ENCODE data around the gene RBBP5.
A peak's percentile ranks its signal among the peaks of the same experiment; 100 is the strongest.
"Not testable (repeated sequence)": the region's sequence is repeated elsewhere in the genome, so short reads cannot be mapped to it uniquely, and the experiment has no call there.

The RBBP5 gene, protein sequence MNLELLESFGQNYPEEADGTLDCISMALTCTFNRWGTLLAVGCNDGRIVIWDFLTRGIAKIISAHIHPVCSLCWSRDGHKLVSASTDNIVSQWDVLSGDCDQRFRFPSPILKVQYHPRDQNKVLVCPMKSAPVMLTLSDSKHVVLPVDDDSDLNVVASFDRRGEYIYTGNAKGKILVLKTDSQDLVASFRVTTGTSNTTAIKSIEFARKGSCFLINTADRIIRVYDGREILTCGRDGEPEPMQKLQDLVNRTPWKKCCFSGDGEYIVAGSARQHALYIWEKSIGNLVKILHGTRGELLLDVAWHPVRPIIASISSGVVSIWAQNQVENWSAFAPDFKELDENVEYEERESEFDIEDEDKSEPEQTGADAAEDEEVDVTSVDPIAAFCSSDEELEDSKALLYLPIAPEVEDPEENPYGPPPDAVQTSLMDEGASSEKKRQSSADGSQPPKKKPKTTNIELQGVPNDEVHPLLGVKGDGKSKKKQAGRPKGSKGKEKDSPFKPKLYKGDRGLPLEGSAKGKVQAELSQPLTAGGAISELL

DNA sequence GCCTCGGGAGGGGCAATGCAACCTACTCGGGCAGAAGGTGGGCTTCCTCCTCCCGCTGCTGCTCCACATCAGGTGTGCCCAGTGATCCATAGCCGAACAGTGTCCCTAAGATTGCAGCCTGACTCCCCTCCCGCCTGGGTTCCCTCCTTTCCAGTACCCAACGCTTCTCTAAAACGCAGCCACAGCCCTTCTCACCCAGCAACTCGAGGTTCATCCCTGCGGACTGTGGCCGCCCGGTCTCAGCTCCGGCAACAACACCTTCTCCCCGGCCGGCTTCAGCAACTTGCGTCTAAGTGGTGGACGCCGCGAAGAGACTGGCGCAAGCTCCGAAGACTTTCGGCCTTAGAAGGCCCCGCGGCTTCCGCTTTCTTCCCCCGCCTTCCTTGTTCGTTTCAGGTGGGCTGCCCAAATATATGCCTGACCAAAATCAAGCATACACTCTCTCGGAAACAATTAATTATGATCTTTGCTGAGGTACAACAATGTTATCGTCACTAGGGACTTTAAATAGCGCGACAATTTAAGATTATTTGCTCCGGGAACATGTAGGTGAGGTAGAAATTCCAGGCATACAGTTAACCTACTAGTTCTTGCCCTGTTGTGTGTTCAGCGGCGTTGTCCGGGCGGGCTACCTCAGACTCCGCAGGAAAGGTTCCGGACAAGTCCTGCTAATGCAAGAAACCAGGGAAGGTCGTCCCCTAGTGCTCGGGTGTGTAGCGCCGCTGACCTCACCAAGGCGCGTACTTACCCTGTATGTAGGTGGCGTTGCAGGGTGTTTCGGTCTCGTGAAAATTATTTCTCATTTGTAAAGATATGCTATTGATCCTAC is at the start of gene RBBP5:
Gene RBBP5, minus strand, starts transcription at position 319 of the 829 bp plus-strand sequence. Its CDS starts 105 bp downstream, at position 214.
- peak; percentile 92 for DNase-seq

DNA sequence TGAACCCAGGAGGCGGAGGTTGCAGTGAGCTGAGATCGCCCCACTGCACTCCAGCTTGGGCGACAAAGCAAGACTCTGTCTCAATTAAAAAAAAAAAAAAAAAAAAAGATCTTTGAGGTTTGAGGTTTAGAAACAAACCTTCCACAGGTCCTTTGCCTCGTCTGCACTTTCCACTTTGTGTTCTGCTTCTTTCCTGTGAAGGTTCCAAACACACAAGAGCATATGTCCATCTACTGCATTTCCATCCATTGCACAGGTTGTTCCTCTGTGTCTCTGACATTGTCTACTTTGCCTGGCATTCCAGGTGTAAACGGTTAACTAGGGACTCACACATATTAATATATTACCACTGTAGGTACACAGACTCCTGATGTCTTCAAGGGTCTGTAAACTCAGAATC is 49.6 kb upstream of the RBBP5 start:
- no peak for DNase-seq

DNA sequence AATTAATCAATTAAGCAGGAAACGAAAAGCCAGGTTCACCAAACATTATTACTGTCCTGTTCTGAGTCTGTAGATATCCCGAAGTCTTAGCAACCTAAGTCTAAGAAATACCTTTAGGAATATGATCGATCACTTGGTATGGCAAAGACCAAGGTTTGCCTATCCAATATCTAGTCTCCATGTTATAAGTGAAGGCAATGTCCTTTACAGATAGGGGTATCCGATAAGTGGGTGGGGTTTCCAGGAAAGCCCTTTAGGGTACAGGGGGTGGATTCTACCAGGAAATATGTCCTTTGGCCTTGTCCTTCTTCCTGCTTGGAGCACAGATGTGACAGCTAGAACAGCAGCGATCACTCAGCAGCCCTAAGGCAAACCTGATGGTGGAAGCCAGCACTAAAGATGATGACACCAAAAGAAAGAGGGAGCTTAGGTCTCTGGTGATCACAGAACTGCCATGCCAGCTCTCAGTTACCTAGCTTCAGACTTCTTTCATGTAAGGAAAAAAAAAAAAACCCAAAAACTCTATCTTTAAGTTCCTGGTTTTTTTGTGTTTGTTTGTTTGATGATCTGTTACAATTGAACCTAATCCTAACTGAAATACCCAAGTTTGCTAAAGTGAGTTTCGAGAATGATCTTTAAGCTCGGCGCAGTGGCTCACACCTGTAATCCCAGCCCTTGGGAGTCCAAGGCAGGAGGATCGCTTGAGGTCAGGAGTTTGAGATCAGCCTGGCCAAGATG is 48.9 kb upstream of the RBBP5 start:
- no peak for DNase-seq

DNA sequence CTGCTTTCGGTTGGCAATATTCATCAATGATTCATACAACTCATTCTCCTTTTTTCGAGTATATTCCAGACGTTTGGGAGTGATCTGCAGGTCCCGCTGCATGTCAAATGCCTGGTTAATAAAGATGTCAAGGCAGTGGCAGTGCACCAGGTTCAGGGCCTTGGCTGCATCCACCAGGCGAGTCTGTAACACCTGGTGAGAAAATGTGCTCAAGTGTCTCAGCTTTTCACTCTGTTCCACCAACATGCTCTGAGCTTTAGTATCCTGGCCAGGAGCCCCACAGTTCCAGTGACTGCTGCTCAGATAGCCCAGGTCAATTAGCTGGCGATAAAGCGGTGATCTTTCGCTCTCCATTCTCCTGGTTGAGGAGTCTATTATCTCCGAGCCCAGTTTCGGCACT is 47.5 kb upstream of the RBBP5 start:
- DNase-seq, result no peak

DNA sequence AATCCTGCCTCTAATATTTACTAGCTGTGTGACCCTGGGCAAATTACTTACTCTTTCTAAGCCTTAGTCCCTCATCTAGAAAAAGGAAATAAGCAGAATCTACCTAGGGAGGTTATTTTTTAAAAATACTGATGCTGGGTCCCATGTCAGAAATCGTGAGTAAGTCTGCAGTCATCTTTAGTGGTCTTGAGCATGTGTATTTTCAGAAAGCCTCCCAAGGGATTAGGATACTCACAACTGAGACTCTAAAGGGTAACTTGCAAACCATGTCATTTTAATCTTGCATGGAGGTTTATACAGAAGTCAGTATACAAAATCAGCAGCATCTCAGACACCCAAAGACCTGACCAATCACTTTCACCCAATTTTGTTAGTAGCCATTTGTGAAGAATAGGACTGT is 46.5 kb upstream of the RBBP5 start:
- no peak for DNase-seq

DNA sequence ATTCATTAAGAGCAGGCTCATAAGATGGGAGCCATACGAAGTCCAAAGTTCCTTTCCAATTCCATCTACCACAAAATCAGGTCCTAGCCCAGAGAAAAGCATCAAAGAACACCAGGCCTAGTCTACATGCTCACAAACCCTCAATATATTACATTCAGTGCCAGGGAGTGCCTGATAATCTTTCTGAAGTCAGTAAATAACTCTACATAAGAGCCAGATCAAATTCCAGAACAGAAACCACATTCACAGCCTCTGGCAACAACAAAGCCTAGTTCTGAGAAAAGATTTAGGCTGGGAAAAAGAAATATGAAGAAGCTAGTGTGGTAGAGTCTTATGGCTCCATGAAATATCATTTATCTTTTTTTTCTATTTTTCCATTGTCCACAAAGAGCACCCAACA is 40.5 kb upstream of the RBBP5 start:
- DNase-seq, result no peak

DNA sequence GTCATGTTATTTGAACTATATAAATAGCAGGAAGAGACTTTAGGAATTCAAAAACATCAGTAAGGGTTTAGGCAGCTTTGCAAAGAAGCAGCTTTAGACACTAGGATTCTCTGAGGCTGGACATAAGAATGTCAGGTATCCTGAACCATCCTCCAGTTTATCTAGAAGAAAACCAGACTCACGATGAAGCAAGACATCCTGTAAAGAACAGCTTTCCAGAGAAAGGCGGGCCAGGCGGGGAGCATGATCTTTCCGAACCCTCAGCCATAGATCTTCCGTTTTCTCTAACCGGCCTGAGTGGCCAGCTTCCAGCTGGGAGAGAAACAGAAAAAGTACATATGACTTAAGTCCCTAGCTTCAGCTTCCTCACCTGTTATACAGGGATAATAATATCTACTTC is 39.3 kb upstream of the RBBP5 start:
- DNase-seq, result no peak

DNA sequence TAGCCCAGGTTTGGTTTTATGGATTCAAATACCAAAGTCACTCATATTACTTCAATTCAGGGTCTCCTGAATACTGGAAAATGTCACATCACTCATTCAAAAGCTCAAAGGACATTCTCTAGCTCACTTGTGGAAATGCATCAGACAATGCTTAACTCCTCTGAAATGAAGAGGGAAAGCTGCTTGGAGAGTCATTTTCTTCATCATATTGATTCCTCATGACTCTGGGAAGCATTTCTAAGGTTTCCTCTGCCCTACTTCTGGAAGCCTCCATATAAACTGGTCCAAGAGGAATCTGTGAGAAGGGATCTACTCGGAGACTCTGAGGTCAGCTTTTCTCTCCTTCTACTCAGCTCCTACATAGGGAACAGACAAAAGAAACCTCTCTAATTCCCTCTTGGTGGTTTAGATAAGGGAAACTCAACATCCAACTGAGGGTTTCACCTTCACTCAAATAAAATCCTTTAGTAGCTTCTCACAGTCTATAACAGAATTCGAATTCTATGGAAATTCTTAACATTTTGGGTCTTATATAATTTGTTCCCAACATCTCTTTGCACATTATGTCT is 36.4 kb upstream of the RBBP5 start:
- no peak for DNase-seq

DNA sequence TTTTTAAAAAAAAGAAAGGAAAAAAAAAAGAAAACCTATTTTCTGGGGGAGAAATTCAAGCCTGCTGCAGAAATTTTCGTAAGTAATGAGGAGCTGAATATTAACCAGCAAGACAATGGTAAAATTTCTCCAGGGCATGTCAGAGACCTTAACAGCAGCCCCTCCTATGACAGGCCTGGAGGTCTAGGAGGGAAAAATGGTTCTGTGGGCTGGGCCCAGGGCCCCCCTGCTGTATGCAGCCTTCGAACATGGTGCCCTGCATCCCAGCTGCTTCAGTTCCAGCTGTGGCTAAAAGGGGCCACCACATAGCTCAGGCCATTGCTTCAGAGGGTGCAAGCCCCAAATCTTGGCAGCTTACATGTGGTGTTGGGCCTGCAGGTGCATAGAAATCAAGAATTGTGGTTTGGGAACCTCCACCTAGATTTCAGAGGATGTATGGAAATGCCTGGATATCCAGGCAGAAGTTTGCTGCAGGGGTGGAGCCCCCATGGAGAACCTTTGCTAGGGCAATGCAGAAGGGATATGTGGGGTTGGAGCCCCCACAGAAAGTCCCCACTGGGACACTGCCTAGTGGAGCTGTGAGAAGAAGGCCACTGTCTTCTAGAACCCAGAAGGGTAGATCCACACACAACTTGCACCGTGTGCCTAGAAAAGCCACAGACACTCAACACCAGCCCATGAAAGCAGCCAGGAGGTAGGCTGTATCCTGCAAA is 34.0 kb upstream of the RBBP5 start:
- DNase-seq, result not testable (repeated sequence)

DNA sequence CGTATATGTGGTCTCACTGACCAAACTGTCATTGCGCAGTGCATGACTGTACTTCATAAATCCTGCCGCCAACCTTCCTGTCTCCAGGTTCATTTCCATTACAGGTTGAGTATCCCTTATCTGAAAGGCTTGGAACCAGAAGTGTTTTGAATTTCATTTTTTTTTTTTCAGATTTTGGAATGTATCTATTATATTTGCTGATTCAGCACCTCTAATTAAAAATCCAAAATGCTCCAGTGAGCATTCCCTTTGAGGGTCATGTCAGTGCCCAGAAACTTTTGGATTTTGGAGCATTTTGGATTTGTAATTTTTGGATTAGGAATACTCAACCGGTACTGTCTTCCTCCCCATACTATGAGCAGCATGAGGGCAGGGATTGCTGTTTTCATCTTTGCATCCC is 30.7 kb upstream of the RBBP5 start:
- no peak for DNase-seq

DNA sequence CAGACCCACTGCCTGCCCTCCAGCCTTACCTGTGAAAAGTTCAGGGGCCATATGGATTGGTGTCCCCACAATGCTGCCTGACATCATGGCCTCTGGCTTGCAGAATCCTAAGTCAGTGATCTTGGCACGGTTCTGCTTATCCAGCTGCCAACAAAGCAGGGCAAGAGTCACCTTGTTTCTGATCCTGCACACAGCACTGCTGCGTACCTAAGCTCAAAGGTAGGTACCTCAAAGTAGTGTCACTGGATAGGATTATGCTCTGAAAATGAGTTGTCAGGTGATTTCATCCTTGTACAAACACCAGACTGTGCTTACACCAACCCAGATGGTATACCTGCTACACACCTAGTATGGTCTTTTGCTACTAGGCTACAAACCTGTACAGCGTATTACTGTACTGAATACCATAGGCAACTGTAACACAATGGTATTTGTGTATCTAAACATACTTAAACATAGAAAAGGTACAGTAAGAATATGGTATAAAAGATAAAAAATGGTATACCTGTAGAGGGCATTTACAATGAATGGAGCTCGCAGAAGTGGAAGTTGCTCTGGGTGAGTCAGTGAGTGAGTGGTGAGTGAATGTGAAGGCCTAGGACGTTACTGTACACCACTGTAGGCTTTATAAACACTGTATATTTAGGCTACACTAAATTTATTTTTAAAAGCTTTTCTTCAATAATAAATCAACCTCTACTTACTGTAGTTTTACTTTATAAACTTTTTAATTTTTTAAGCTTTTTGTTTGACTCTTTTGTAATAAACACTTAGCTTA is 29.1 kb upstream of the RBBP5 start:
- no peak for DNase-seq

DNA sequence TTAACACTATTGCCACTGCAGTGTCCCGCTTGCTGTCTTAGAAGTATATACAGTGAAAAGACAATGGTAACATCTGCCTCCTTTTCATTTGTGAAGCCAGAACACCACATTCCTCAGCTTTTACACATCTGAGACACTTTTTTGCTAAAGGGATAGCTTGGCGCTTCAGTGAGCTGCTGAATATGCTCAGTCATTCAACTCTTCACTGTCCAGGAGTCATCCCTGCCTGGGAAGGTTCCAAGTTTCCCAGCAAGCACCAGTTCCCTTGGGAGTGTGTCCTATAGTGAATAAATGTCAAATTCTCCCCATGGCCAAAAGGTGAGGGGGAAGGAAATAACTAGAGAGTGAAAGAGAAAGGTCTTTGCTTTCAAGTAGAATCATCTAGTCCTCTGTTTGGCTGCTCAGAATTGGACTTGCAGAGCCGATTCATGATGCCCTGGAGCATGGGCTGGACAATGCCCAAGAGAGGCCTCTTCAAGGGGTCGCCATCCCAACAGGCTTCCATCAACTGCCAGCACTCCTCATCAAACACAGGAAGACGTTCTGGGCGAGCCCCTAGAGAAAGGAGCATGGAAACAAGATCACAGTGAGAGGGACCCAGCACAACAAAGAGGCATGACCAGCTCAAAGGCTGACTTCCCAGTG is 25.5 kb upstream of the RBBP5 start:
- DNase-seq, result no peak

DNA sequence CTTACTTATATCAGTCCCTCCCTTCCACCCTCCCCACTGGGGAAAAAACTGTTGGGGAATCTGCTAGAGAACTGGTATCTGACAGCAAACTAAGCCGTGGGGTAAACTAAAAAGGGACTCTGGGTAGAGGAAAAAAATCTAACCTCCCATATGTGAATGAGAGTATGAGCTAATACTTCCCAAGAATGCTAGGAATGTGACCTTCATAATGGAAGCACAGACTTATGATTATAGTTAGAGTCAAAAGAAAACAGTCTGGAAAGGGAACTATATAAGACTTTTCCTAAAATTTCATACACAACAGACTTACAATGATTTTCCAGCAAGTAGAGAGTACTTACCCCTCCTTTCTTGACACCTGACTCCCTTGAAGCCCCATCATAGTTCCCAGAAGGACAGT is 23.0 kb upstream of the RBBP5 start:
- DNase-seq, result no peak

DNA sequence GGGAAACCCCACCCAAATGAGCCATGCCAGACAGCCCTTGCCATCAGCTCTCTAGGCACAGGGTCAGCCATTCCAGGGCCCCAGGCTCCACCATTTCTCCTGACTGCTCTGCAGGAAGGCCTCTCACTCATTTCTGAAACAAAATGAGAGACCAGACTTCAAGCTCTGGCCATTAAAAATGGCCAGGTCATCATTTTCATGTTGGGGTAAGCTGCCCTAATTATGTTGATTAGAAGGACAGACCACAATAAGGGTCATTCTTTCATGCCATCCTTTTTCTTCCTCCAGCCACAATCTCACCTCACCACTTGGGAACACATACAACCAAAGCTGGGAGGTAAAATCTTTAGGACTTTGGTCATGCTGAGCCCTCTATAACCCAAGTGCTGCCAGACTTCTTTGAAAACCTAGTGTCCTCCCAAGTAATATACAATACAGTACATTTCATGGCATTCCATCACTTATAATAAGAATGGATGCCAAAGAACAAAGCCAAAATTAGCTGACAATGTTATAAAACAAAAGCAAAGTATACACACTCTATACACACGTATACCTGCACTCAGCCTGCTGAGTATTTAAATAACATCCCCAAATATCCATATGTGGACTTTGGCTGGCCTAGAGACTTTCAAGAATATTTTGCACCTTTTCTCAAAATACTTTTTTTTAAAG is 22.4 kb upstream of the RBBP5 start:
- no peak for DNase-seq

DNA sequence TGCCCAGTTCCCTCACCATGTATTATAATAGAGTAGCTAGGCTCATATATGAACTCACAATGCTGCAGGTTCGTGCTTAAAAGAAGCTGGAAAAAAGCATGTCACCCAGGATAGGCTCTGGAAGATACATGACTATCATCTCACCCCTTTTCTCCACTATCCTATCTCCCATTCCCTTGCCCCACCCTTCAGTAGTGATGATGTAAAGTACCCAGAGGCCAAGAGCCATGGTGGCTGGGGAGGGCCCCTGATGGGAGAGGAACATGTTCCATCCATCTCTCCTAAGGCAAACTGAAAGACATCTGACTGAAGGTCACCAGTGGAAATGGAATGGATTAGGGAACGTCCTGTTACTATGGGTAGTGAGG is 20.3 kb upstream of the RBBP5 start:
- DNase-seq, result no peak

DNA sequence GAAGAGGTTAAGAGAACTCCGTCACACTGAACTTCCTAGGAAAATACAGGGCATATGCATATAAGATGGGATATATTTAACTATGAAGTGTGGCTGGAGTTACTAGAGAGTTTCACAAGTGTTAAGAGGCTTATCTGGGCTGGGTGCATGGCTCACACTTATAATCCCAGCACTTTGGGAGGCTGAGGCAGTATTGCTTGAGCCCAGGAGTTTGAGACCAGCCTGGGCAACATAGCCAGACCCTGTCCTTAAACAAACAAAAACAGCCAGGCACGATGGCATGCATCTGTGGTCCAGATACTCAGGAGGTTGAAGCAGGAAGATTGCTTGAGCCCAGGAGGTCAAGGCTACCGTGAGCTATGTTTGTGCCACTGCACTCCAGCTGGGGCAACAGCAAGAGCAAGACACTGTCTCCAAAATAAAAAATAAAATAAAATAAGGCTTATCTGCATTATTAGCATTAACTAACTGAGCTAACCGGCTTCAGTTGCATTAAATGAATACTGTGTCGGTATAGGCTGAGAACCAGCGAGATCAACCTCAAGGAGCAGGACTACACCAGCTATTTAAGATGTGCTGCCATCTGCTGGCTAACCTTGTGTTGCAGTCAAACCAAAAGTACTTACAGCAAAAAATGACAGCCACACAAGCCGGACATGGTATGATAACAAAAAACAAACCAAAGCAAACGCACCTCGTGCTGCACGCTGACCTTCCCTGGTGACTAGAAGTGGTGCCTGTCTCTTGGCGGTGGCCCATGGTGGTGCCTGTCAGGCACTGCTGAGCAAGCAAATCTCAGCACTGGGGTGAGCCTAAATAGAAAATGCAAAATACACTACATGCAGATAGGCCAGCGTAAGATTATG is 19.7 kb upstream of the RBBP5 start:
- DNase-seq, result peak; percentile 62

DNA sequence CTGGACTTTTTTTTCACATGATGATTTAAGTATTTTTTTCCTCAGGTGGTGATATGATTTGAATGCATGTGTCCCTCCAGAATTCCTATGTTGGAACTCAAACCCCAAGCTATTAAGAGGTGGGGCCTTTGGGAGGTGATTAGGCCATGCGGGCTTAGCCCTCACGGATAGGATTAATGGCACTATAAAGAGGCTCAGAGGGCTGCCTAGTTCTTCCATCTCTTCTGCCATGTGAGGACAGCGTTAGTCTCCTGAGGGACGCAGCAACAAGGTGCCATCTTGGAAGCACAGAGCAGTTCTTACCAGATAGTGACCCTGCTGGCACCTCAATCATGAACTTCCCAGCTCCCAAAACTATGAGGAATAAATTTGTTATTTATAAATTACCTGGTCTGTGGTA is 18.3 kb upstream of the RBBP5 start:
- no peak for DNase-seq

DNA sequence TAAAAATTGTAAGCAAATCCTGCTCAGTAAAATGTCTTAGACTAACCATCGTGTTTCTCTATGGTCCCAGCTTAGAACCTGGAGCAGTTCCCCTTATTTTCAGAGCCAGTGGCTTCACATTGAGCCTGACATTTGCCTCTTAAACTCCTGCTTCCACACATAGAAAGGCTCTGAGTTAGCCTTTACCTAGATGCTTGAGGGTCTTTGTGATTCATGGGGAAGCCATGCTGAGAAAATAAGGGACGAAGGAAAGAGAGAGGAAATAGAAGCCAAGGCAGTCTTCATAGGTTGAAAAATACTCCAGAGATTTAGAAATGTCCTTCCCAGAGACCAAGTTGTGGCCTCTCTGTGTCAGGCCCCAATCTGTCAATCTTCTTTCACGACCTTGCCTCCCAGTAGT is 16.1 kb upstream of the RBBP5 start:
- DNase-seq, result no peak

DNA sequence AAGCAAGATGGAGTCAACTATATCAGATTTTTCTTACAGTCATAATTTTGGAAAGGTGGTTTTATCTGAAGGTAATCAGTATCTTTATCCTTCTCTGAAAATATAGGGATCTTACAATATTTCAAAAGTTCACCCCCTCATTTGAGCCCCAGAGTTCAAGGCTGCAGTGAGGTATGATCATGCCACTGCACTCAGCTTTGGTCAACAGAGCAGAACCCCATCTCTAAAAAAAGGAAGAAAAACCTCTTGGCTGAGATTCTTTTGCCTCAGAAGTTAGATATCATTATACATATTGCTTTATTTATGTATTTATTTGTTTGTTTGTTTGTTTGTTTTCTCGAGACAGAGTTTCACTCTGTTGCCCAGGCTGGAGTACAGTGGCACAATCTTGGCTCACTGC is 11.5 kb upstream of the RBBP5 start:
- DNase-seq, result no peak

Measured in NCI-H2171 (cell line).